HG03135 (cell line): ENCODE measurements around the gene SHFL.
A peak's percentile ranks its signal among the peaks of the same experiment; 100 is the strongest.

Experiments used
- ATAC-seq: cut with Tn5 transposase; IDR thresholded peaks from one replicate; pipeline ENCODE4 v1.9.1; 2021; ENCODE audit warnings: mild to moderate bottlenecking, moderate library complexity; ENCODE audit not compliant: unreplicated experiment

Gene SHFL

DNA sequence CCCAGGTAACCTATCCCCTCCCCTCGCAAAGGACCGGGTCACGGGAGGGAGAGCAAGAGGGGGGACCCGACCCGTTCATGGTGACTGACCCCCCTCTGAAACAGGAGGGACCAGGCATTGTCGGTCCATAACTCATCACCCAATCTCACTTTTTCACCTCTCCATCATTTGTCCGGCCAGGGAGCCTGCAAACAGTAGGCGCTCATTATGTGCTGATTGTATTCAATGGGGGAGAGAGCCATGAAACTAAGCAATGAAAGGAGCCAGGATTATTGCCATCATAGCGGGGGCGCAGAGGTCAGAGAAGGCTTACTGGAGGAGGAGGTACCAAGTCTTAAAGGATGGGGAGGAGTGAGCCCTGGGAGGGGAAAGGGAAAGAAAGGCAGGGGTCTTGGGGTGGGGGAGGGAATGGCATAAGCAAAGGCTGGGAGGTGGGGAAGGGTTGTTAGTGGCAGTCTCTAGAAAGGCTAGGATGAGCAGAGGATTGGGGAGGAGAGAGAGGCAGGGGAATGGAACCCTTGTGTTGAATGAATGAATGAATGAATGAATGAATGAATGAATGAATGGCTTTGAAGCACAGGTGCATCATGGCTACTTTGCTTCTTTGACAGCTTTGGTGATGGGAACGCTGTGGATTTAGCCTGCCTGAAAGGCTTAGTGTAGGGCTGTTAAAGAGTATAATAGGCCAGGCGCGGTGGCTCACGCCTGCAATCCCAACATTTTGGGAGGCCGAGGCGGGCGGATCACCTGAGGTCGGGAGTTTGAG is 1.4 kb downstream of the SHFL start:
- no peak for ATAC-seq

- no peak for ATAC-seq
Observed at GRCh38 chr19:10088949-10089554, 2.9 kb downstream of the SHFL start.

GRCh38 chr19:10089801-10090375 is 3.8 kb downstream of the SHFL start:
- ATAC-seq: no peak

DNA sequence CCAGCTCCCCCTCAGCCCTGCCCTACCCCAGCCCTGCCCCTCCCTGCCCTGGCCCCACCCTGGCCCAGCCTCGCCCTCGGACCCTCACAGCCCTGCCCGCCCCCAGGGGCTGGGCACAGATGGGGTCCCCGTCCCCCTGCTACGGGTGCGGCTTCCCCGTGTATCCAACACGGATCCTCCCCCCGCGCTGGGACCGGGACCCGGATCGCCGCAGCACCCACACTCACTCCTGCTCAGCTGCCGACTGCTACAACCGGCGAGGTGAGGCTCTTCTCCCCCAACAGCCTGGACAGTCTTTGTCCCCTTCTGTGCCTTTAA is 5.2 kb downstream of the SHFL start:
- no peak for ATAC-seq

DNA sequence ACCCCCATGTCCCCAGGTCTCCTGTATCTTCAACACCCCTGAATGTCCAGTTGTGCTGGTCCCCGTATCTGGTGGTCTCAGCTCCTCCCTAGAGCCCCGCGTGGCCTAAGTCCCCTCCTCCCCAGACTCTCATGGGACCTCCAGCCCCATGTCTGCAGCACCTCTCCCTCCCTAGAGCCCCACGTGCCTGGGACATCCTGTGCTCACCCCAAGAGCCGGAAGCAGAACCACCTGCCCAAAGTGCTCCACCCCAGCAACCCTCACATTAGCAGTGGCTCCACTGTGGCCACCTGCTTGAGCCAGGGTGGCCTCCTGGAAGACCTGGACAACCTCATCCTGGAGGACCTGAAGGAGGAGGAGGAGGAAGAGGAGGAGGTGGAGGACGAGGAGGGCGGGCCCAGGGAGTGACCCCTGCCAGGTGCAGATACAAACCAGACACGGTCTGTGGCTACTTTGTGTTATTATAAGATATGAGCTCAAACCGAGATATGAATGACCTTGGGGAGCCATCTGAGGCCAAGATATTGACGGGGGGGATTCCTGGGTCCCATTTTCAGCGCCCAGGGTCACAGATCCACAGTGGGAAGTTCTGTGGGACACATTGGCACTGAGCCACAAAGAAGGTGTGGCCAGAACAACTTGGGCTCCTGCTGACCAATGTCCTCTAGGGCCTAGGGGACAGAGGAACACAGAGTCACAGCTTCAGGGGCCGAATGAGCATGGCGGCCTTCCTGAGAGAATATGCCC is 6.0 kb downstream of the SHFL start:
- ATAC-seq: no peak

DNA sequence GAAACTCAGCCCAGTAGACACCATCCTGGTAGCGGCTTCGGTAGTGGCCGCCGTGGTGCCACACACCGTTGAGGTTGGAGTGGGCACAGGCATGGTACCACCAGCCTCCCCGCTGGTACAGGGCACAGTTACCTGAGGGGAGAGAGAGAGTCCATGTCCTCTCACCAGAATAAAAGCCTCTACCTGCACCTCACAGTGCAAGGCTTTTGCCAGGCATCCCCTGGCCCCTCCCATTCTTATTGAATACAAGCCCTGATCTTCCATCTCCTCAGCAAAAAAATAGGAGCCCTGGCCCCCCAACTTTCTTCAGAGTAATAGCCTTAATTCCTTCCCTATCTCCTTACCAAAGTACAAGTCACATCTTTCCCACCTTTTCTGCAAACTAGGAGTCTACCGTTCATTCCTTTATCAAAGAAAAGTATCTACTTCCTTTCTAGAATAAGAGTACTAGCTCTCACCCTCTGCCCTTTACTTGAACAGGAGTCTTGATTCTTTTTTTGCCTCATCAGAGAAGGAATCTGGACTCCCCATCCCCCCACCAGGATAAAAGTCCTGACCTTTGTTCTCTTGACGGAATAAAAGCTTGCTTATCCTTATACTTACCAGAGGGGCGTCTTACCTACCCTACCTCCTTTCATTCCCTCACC is 6.7 kb downstream of the SHFL start:
- ATAC-seq: no peak

DNA sequence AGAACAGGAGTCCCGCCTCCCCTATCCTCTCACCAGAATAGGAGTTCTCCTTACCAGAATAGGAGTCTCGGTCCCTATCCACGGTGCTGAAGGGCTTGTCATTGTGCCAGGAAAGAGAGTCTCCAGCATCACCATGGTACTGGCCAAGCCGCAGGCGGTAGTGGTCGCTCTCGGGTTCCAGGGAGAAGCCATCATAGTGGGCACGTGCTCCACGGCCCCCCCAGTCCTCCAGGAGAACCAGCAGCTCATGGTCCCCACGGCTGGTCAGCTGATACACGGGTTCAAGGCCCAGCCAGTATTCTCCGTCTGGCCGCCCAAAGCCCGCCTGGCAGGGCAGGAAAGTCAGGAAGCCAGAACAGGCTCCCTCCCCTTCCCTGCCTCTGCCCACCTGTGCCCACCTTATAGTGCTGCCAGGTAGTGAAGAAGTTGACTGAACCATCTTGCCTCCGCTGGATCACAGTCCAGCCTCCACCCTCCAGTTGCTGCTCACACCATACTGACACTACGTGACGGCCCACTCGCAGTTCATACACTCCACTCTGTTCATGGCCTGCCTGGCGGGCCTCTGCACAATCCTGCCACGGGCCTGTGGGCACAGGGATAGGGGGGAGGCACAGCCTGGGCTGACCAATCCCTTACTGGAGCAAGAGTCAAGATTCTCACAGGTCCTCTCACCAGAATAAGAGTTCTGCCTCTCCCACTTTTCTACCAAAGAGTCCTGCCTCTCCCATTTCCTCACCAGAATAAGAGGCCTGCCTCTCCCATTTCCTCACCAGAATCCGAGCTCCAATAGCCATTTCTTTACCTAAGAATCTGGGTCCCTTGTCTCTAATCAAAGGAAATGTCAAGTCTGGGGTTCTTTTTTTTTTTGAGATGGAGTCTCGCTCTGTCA is 7.4 kb downstream of the SHFL start:
- ATAC-seq: no peak

GRCh38 chr19:10095622-10095947 is 9.5 kb downstream of the SHFL start:
- no peak for ATAC-seq

DNA sequence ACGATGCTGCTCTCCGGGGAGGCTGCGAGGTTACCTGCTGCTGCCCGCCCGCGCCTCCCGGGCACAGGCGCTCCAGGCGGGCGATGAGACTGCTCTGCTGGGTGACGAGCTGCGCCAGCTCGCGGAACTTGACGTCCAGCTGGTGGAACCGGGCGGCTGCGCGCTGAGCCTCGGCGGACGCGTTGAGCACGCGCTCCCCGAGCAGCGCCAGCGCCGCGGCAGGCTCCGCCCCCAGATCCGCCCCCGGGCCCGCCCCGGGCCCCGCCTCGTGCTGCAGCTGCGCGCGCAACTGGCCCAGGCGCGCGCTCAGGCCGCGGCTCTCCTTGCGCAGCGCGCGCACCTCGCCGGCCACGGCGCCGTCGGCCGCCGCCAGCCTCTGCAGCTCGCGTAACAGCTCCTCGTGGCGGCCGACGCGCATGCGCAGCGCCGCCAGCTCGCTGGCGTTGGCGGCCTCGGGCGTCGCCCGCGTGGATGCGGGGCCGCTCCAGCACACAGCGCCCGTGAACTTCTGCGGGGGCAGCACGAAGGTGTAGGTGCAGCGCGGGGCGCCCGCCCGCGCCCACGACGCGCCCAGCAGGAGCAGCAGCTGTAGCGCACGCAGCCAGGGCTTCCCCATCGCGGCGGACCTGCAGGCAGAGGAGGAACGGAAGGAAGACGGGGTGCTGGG is 10.0 kb downstream of the SHFL start:
- peak; percentile 65 for ATAC-seq

DNA sequence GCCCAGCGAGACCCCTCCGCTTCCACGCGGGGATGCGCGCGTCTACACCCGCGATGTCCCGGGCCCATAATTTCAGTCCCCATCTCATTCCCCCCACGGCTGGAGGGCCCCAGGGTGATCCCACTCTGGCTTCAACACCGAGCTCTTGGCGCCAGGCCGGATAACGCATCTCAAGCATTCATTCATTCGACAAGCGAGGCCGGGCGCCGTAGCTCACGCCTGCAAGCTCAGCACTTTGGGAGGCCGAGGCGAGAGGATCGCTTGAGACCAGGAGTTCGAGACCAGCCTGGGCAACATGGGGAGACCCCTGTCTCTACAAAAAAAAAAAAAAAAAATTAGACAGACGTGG is 10.5 kb downstream of the SHFL start:
- no peak for ATAC-seq

- no peak for ATAC-seq
Observed at GRCh38 chr19:10100163-10100785, 14.2 kb downstream of the SHFL start.

- peak; percentile 29 for ATAC-seq
Observed at GRCh38 chr19:10102787-10103236, 16.7 kb downstream of the SHFL start.

DNA sequence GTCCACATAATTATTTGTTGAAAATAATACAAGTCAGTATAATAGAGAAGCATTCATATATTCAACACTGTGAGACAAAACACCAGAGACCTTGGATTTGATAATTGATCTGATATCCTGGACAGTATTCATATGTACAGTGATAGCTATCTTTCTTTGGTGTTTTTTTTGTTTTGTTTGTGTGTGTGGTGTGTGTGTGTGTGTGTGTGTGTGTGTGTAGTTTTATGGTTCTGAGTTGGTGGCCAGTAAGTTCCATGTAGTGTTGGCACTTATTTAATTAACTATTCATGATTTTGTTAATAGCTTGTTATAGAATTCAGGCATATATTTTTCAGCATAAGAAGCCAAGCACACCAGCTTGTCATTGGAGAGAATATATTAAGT is 18.0 kb downstream of the SHFL start:
- no peak for ATAC-seq

DNA sequence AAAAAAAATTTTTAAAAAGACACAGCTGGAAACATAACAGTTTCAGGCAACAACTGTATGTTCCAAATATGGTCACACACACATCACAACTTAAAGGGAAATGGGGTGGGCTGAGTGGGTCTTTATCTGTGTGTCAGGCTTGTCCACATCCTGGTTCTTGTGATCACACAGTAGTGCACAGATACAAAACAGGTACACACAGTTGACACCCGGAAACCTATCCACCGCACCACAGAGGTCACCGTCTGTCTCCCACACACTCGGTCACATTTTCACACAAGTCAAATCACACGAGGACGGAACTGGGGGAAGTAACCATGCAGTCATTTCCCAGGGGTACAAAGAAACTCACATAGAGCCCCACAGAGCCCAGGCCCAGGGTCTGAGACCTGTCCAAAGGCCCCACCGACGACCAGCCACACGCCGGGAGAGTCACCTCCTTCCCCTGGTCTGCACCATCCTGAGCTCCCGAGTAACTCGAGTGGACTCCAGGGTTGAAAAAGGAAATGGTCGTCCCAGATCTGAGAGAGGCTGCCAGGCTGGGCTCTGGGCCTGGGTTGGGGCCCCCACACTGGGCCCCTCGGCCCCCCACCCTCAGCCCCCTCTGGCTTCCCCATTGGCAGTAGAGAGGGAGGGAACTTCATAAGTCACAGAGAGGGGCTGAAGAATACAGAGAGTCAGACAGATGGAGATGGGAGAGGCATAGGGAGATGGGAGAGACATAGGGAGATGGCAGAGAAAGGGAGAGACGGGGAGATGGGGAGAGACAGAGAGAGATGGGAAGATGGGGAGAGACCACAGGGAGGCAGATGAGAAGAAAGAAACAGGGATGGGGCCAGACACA is 18.8 kb downstream of the SHFL start:
- ATAC-seq: peak; percentile 43

GRCh38 chr19:10105509-10106099 is 19.5 kb downstream of the SHFL start:
- ATAC-seq: peak; percentile 23

DNA sequence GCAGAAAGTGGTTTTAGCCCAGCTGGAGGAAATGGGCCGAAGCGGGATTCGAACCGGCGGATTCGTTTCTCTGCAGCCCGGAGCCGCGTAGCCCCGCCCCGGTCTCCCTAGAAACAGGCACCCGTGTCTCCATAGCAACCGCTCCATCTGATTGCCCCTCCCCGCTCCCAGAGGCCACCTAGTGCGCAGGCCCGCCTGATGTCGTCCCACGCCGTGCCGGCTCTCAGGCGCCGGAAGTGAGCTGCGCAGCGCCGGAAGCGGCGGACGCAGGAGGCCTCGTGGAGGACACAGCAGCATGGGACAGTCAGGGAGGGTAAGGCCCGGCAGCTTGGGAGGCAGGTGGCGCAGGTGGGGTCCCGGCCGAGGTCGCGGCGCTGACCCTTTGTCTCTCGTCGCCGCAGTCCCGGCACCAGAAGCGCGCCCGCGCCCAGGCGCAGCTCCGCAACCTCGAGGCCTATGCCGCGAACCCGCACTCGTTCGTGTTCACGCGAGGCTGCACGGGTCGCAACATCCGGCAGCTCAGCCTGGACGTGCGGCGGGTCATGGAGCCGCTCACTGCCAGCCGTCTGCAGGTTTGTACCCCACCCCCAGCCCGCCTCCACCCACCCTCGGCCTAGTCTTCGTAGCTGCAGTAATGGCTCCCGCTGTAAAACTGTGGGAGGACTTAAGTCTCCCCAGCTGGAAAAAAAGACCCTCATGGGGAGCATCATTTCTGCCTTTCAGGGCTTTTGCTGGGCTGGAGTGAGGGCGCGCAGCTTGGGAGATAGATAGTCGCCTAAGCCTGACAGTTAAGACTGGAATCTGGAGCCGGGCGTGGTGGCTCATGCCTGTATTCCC is 20.2 kb downstream of the SHFL start, which contains the start of gene PPAN:
Gene PPAN (plus strand): TSS at position 263 of the 837 bp plus-strand sequence. CDS start 33 bp downstream, at position 296.
- peak; percentile 55 for ATAC-seq

DNA sequence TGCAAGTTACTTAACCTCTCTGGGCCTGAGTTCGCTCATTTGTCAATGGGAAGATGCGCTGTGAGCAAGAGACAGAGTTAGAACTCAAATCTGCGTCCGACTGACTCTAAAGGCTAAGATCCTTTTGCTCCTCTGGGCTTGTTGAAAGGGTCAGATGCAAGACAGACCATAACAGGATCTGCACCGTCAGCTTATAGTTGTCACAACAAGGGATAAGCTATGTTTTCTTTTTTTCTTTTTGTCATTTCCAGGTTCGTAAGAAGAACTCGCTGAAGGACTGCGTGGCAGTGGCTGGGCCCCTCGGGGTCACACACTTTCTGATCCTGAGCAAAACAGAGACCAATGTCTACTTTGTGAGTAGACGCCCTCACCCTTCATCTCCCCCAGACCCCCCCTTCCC is 21.1 kb downstream of the SHFL start:
- ATAC-seq: no peak
